ENCODE data around the gene ZNF831. TPM values are rescaled to one million over a fixed set of nuclear protein-coding genes. Genes with fewer than 3 reads are reported as not detected.

The ZNF831 gene
- total RNA-seq, 1 experiment from 2014 or later = 0.15 TPM

GRCh38 chr20:59289994-59290393, 126.4 kb downstream of the ZNF831 start:
- Histone ChIP-seq H4K20me1 (ENCODE audit: insufficient read depth) (no peaks in the 10 kb centered on the region), H3K4me3 (replicated peaks in 1 of 2; ENCODE audit: low read depth in 1 of 2, low read length in 2 of 2) (no peak overlapping the region), H3K27me3 (ENCODE audit: insufficient read depth, low read length) (peaks cover 19% of the 10 kb centered on the region; the same call in 1 of the 2 replicates), H3K4me2 (ENCODE audit: low read length) (no peak overlapping the region), H2AFZ (ENCODE audit: low read depth, low read length, poor library complexity, severe bottlenecking) (no peak overlapping the region), H3K9me2 (ENCODE audit: insufficient read depth) (no peaks in the 10 kb centered on the region), H3K79me2 (ENCODE audit: insufficient read depth, low read length) (no peaks in the 10 kb centered on the region), H3K9ac (ENCODE audit: low read length) (no peak overlapping the region), H3K36me3 (ENCODE audit: control insufficient read depth in 1 of 2, insufficient read depth in 2 of 2, low read length in 2 of 2) (no peaks in the 10 kb centered on the region), H3K27ac (ENCODE audit: low read depth, low read length) (no peak overlapping the region), H3K9me3 (ENCODE audit: control insufficient read depth in 1 of 2, insufficient read depth in 1 of 2, low read depth in 1 of 2, low read length in 2 of 2) (no peaks in the 10 kb centered on the region), H3K4me1 (ENCODE audit: control insufficient read depth in 1 of 2, insufficient read depth in 2 of 2, low read length in 2 of 2) (no peaks in the 10 kb centered on the region)
- POLR2A ChIA-PET = no interaction called here
- intact Hi-C loops (cut with micrococcal nuclease) = no loop called here
- no peak for ATAC-seq
- no TSS peak for BruUV-seq (replicated peaks)
- RAD21 ChIA-PET (ENCODE audit: low non-redundant PET in 1 of 2, low total read pairs in 2 of 2, uncharacterized antibody in 2 of 2, unreplicated experiment in 2 of 2) = no interaction called here
- DNase-seq (ENCODE audit: low read depth, low spot score) = no peak
- TF ChIP-seq, protein P1, sequence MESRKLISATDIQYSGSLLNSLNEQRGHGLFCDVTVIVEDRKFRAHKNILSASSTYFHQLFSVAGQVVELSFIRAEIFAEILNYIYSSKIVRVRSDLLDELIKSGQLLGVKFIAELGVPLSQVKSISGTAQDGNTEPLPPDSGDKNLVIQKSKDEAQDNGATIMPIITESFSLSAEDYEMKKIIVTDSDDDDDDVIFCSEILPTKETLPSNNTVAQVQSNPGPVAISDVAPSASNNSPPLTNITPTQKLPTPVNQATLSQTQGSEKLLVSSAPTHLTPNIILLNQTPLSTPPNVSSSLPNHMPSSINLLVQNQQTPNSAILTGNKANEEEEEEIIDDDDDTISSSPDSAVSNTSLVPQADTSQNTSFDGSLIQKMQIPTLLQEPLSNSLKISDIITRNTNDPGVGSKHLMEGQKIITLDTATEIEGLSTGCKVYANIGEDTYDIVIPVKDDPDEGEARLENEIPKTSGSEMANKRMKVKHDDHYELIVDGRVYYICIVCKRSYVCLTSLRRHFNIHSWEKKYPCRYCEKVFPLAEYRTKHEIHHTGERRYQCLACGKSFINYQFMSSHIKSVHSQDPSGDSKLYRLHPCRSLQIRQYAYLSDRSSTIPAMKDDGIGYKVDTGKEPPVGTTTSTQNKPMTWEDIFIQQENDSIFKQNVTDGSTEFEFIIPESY (IDR thresholded peaks at IDR 0.05; ENCODE audit: extremely low read depth, insufficient replicate concordance, low read length) = no peak
- TF ChIP-seq ZNF274 (IDR thresholded peaks at IDR 0.05; ENCODE audit: low read depth, low read length) (no peak), CBX3 (IDR thresholded peaks at IDR 0.05; ENCODE audit: low read depth) (no peak), SIN3A (IDR thresholded peaks at IDR 0.05; ENCODE audit: low read depth) (no peak), POLR2A (IDR thresholded peaks at IDR 0.05; ENCODE audit: borderline replicate concordance, extremely low read depth, insufficient read depth, insufficient read length) (no peak), EGR1 (IDR thresholded peaks at IDR 0.05; ENCODE audit: low read depth) (no peak), POLR2AphosphoS5 (IDR thresholded peaks at IDR 0.05; ENCODE audit: low read depth, low read length) (no peak), JUND (IDR thresholded peaks at IDR 0.05) (no peak), SP1 (IDR thresholded peaks at IDR 0.05; ENCODE audit: low read depth) (no peak), CTCF (IDR thresholded peaks at IDR 0.05 in 2 of 3, conservative IDR thresholded peaks at IDR 0.05 in 1 of 3; ENCODE audit: borderline replicate concordance in 1 of 3, insufficient read depth in 1 of 3, low read depth in 2 of 3, low read length in 2 of 3) (no peak)
- TF ChIP-seq, protein P2, sequence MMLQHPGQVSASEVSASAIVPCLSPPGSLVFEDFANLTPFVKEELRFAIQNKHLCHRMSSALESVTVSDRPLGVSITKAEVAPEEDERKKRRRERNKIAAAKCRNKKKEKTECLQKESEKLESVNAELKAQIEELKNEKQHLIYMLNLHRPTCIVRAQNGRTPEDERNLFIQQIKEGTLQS (IDR thresholded peaks at IDR 0.05) = no peak
- CTCF ChIA-PET = no interaction called here
